Measurements from ENCODE around the gene DDAH1.

DNA sequence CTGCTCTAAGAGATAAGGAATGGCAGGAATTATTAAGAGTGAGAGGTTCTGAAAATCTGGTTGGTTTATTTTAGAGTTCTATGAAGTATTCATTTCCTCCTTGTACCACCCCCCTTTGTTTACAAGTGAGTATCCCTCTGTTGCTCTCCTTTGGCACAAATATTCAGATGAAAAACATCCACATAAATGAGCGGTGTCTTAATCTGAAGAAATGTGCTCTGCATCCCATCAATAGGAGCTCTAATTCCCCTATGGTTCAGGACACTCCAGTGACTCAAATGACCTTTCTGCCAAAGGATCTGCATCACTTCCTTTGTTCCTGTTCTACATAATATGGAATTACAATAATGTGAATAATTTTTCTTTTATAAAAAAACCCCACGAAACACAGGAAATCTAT is 16.6 kb downstream of the DDAH1 start:
- TF ChIP-seq, protein P1, sequence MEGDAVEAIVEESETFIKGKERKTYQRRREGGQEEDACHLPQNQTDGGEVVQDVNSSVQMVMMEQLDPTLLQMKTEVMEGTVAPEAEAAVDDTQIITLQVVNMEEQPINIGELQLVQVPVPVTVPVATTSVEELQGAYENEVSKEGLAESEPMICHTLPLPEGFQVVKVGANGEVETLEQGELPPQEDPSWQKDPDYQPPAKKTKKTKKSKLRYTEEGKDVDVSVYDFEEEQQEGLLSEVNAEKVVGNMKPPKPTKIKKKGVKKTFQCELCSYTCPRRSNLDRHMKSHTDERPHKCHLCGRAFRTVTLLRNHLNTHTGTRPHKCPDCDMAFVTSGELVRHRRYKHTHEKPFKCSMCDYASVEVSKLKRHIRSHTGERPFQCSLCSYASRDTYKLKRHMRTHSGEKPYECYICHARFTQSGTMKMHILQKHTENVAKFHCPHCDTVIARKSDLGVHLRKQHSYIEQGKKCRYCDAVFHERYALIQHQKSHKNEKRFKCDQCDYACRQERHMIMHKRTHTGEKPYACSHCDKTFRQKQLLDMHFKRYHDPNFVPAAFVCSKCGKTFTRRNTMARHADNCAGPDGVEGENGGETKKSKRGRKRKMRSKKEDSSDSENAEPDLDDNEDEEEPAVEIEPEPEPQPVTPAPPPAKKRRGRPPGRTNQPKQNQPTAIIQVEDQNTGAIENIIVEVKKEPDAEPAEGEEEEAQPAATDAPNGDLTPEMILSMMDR (IDR thresholded peaks at IDR 0.05): no peak
- TF ChIP-seq POLR2A (IDR thresholded peaks at IDR 0.05) (no peak), POLR2AphosphoS5 (IDR thresholded peaks at IDR 0.05) (no peak)

All from breast epithelium (tissue), 3 donors.